ENCODE data around the gene PPP1CA.

Gene PPP1CA

DNA sequence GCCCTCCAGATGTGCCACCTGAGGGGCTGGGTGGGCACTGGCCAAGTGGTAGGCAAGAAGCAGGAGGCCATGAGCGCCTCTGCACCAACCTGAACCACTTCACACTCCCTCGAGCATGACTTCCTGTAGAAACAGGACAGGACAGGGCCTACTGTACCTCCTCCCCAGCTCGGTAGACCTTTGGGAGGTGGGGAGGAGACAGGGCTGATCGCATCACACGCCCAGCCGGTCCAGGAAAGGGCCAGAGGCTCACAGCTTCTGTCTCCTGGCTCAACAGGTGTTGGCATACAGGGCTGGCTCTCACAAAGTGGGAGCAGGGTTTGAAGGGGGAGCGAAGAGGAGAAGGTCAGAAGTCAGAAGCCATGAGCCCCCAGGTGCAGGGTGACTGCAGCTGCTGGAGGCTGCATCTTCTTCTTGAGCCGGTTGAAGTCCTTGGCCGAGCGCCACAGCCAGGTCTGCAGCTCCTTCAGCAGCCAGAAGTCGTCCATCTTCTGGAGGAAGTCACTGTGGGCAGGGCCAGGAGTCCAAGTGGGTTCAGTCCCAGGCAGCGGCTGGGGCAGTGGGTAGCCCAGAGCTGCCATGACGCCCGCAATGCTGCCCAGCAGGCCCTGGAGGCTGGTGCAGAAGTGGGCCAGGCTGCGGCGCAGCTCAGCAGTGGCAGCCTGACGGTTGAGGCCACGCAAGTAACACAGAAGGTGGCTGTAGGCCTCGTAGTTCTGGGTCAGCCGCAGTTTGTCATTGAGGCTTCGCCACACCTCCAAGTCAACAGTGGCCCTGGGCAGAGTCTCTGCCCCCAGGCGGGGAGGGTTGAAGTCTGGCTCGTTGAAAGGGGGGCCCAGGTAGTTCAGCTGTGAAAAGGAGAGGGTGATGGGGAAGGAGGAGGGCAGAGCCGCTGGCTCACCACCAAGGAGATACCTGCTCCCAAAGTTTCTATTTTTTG lies 36.6 kb downstream of the PPP1CA start:
- TF ChIP-seq, protein P1, sequence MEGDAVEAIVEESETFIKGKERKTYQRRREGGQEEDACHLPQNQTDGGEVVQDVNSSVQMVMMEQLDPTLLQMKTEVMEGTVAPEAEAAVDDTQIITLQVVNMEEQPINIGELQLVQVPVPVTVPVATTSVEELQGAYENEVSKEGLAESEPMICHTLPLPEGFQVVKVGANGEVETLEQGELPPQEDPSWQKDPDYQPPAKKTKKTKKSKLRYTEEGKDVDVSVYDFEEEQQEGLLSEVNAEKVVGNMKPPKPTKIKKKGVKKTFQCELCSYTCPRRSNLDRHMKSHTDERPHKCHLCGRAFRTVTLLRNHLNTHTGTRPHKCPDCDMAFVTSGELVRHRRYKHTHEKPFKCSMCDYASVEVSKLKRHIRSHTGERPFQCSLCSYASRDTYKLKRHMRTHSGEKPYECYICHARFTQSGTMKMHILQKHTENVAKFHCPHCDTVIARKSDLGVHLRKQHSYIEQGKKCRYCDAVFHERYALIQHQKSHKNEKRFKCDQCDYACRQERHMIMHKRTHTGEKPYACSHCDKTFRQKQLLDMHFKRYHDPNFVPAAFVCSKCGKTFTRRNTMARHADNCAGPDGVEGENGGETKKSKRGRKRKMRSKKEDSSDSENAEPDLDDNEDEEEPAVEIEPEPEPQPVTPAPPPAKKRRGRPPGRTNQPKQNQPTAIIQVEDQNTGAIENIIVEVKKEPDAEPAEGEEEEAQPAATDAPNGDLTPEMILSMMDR (conservative IDR thresholded peaks at IDR 0.05; ENCODE audit: low read depth, low read length) = no peak
- DNase-seq (ENCODE audit: low read depth) = no peak

DNA sequence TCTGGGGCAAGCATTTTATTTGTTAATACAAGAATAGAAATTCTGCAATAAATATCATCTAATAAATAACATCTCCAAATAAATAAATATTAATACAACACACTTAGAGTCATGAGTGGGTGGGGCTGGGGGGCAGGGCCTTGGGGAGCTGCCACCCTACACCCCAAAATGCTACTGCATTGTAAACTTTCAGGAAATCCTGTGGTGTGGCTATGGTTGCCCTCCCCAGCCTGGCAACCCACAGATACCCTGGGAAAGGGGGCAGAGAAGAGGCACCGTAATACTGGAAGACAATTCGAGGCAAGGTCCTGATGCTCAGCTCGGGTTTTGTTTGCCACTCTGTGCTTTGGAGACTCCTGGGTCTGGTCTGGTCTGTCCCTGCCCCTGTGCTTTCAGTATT lies 37.5 kb downstream of the PPP1CA start:
- H3K4me3 ChIP-seq (ENCODE audit: low read length) = no peak overlapping the region
- TF ChIP-seq, protein P1 (conservative IDR thresholded peaks at IDR 0.05; ENCODE audit: low read depth, low read length) = no peak
- no peak for DNase-seq (ENCODE audit: low read depth)

More for the DNA sequence above, 36.6 kb downstream of the PPP1CA start:
- no peak overlapping the region for H3K4me3 ChIP-seq (ENCODE audit: low read length)

DNA sequence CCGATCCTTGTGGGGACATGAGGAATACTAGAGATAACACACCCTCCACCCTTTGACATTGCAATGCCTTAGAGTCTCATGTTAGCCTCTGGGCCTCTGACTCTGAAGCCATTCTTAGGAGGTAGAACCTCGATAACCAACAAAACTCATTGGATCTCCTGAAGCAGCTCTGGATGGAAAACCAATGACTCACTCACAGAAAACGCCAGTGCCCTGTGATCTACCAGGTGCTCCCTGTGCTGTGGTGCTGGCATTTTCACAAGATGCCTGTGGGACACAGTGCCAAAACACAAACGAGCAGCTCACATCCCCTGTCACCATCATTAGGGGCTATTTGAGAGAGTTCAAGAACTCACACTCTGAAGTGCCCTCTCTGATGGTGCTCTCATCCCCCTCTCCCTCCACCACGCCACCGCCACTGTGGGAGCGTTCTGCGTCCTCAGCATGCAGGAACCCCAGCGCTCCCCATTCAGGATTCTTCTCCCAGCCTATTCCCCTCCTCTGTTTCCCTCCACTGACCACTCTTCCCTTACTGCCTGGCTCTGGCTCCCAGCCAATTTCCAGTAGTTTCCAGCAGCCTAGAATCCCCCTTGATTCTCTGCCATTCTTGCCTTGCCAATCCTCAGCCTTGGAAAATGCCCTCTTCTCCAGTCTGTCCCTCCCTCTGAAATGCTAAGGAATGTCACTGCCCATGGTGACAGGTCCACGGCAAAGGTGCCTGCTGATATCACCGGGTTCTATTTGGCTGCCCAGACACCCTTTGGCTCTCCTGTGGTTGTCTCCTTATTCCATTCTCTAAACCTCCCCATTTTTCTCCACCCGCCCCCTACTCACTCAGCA lies 43.6 kb downstream of the PPP1CA start:
- no peak overlapping the region for H3K4me3 ChIP-seq (ENCODE audit: low read length)
- DNase-seq (ENCODE audit: low read depth) = no peak
- TF ChIP-seq, protein P1 (conservative IDR thresholded peaks at IDR 0.05; ENCODE audit: low read depth, low read length) = no peak

DNA sequence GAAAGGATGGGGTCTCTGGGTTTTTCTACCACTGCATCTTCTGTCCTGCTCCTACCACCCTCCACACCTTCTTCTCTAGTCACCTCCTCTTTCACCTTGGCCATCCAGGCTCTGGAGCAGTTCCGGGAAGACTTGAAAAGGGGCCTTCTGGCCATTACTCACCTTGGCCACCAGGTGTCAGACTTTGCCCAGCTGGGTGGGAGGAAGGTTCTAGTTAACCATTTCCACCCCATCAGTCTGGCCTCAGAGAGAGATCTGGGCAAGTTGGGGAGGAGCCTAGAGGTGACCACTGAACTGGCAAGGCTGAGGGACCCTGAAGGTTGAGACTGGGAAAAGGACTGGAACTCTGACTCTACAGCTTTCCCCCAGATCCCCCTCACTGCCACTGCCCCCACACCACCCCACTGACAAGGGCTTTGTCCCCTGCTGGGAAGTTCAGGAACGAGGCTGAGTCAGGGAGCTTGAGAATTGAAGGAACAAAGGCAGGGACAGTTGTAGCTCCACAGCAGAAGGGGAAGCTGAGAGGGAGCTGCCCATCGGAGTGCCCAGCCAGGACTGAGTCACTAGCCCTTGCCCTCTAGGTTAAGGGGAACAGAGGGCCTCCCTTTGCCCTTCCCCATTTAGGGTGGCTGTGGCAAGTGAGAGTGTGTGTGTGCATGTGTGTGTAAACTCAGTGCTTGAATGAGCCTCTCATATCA lies 44.6 kb downstream of the PPP1CA start:
- no peak overlapping the region for H3K4me3 ChIP-seq (ENCODE audit: low read length)
- TF ChIP-seq, protein P1 (conservative IDR thresholded peaks at IDR 0.05; ENCODE audit: low read depth, low read length) = peak; percentile 98
- DNase-seq (ENCODE audit: low read depth) = no peak

DNA sequence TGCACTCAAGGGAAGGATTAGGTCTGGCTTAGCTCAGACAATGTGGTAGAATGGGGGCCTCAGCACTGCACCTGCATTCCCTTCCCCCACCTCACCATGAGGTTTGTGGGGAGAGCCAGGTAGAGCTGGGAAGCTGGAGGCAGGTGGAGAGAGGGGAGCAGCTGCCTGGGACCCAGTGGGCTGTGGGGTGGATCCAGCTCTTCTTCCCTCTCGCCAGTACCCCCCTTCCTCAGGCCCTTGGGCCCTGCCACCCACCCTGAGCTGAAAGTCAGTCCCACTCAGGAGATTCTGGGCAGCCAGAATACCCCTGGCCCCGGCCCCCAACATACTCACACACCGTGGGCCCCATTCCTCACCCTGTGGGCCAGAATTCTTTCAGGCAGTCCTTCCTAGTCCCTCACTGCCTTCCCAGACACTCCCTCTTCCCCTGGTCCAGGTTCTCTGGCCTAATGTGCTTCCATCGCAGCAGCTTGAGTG lies 45.2 kb downstream of the PPP1CA start:
- DNase-seq (ENCODE audit: low read depth) = no peak
- TF ChIP-seq, protein P1 (conservative IDR thresholded peaks at IDR 0.05; ENCODE audit: low read depth, low read length) = no peak
- H3K4me3 ChIP-seq (ENCODE audit: low read length) = no peak overlapping the region

DNA sequence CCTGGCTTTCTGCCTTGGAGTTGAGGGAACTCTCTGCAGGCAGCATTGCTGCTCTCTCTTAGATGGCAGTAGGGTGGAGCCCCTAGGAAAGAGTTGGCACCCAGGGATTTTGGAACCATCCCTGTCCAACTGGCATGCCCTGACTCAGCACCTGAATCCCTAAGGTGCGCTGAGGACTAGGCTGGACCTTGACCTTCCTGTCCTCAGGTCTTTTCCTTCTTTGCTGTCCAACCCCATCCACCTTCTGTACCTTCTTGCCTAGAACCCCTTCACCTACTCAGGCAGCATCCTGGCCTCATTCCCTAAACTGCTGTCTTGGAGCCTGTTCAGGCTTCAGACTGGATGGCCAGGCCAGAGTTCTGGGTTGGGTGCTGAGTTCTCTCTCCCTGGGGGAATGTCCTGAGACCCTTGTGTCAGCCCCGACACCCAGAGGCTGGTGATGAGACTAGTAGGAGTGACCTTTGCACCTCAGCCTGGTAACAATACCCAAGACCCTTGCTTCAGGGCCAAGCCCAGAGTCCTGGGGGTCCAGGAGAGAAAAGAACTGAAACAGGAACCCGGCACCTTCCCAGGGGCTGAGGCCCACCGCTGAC lies 45.8 kb downstream of the PPP1CA start:
- no peak overlapping the region for H3K4me3 ChIP-seq (ENCODE audit: low read length)
- TF ChIP-seq, protein P1 (conservative IDR thresholded peaks at IDR 0.05; ENCODE audit: low read depth, low read length) = no peak
- no peak for DNase-seq (ENCODE audit: low read depth)
